CD4-positive, alpha-beta T cell treated with Interleukin-4 for 4 hours (primary cell): ENCODE results near the gene MROH7.

Source experiments
- DNase-seq: peaks from one replicate; pipeline ENCODE4 v3.0.0-alpha.2; 2020

The MROH7 gene

GRCh38 chr1:54744696-54745095 is 103.1 kb downstream of the MROH7 start:
- no peak for DNase-seq

- no peak for DNase-seq
Observed at GRCh38 chr1:54745274-54745673, 103.7 kb downstream of the MROH7 start.

- DNase-seq, result no peak
Observed at GRCh38 chr1:54745864-54746263, 104.3 kb downstream of the MROH7 start.

GRCh38 chr1:54748094-54748835 is 106.7 kb downstream of the MROH7 start:
- DNase-seq, result no peak

- DNase-seq, result no peak
Observed at GRCh38 chr1:54750596-54750995, 109.0 kb downstream of the MROH7 start.

GRCh38 chr1:54751426-54751825 is 109.8 kb downstream of the MROH7 start:
- no peak for DNase-seq

- no peak for DNase-seq
Observed at GRCh38 chr1:54754045-54754444, 112.5 kb downstream of the MROH7 start.

GRCh38 chr1:54754486-54755285 is 113.1 kb downstream of the MROH7 start:
- no peak for DNase-seq

- DNase-seq, result no peak
Observed at GRCh38 chr1:54757833-54758232, 116.2 kb downstream of the MROH7 start.

- no peak for DNase-seq
Observed at GRCh38 chr1:54758678-54759348, 117.2 kb downstream of the MROH7 start.
